NB4 (cell line): ENCODE data around the gene CACNA1F.
A peak's percentile ranks its signal among the peaks of the same experiment; 100 is the strongest.

ENCODE experiments used
- DNase-seq: peaks from one replicate; pipeline ENCODE4 v3.0.0; 2010; ENCODE audit warnings: low read depth
- H3K4me3 ChIP-seq: one replicate; pipeline ENCODE4 v1.5.1; 2011; ENCODE audit warnings: mild to moderate bottlenecking, low read depth, low read length, moderate library complexity
- MYC ChIP-seq: IDR thresholded peaks from 2 replicates; pipeline ENCODE4 v1.6.1; 2011; ENCODE audit warnings: low read depth, low read length
- POLR2A ChIP-seq: IDR thresholded peaks from 2 replicates; pipeline ENCODE4 v1.6.1; 2011; ENCODE audit warnings: mild to moderate bottlenecking; ENCODE audit not compliant: insufficient read length; ENCODE audit errors: extremely low read depth
- TF ChIP-seq, protein P1 (sequence below): IDR thresholded peaks from one replicate; pipeline ENCODE4 v1.5.1; 2012; ENCODE audit warnings: low read depth, low read length
- TF ChIP-seq, protein P2 (sequence below): IDR thresholded peaks from 2 replicates; pipeline ENCODE4 v1.6.1; 2011; ENCODE audit warnings: low read depth, low read length

The CACNA1F gene

DNA sequence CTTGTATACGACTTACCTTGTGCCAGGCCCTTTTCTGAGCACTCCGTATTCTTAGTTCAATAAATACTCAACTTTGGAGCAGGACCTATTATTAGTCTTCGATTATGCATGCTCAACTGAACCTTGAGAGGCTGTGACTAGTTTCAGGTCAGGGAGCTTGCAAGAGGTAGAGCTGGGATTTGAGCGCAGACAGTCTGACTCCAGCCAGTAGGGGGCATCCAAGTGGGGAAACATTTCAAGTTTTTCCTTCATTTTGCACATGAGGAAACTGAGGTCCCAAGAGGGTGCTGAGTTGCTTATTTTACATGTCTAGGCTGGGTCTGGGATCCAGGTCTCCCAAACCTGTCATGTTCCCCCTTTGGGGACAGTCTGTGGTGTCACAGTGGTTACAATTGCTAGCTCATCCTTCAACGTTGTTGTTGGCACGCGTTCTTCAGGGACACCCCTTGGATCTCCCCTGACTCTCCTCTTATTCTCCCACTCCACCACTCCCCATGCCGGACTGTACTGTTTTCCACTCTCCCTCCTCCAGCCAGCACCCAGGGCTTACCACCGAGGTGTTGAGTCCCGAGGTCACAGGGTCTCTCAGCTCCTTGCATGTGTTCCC is 40.3 kb downstream of the CACNA1F start:
- TF ChIP-seq, protein P1, sequence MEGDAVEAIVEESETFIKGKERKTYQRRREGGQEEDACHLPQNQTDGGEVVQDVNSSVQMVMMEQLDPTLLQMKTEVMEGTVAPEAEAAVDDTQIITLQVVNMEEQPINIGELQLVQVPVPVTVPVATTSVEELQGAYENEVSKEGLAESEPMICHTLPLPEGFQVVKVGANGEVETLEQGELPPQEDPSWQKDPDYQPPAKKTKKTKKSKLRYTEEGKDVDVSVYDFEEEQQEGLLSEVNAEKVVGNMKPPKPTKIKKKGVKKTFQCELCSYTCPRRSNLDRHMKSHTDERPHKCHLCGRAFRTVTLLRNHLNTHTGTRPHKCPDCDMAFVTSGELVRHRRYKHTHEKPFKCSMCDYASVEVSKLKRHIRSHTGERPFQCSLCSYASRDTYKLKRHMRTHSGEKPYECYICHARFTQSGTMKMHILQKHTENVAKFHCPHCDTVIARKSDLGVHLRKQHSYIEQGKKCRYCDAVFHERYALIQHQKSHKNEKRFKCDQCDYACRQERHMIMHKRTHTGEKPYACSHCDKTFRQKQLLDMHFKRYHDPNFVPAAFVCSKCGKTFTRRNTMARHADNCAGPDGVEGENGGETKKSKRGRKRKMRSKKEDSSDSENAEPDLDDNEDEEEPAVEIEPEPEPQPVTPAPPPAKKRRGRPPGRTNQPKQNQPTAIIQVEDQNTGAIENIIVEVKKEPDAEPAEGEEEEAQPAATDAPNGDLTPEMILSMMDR: peak; percentile 74
- TF ChIP-seq, protein P2, sequence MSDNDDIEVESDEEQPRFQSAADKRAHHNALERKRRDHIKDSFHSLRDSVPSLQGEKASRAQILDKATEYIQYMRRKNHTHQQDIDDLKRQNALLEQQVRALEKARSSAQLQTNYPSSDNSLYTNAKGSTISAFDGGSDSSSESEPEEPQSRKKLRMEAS: no peak
- DNase-seq: peak; percentile 73
- no peak overlapping the region for H3K4me3 ChIP-seq

DNA sequence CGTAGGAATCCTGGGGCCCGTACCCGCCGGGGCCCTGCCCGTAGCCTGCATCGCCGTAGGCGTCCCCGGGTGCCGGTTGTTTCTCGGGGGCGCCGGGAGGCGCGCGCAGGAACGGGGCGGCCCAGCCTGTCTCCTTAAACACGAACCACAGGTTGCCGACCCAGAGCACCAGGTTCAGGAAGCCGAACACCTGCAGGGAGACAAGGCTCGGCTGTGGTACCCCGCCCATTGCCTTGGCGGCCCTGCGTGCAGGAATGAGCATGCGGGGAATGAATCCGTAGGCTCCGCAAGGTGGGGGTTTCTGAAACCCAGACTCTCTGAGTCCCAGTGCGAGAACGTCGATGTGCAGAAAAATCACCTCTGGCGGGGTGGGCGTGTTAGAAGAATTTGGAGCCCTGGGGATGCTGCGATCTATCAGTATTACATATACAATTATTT is 41.5 kb downstream of the CACNA1F start:
- peak overlapping the region; percentile 78 for H3K4me3 ChIP-seq
- TF ChIP-seq, protein P2: no peak
- TF ChIP-seq MYC: no peak
- TF ChIP-seq POLR2A: no peak
- TF ChIP-seq, protein P1: no peak
- DNase-seq: peak; percentile 43

DNA sequence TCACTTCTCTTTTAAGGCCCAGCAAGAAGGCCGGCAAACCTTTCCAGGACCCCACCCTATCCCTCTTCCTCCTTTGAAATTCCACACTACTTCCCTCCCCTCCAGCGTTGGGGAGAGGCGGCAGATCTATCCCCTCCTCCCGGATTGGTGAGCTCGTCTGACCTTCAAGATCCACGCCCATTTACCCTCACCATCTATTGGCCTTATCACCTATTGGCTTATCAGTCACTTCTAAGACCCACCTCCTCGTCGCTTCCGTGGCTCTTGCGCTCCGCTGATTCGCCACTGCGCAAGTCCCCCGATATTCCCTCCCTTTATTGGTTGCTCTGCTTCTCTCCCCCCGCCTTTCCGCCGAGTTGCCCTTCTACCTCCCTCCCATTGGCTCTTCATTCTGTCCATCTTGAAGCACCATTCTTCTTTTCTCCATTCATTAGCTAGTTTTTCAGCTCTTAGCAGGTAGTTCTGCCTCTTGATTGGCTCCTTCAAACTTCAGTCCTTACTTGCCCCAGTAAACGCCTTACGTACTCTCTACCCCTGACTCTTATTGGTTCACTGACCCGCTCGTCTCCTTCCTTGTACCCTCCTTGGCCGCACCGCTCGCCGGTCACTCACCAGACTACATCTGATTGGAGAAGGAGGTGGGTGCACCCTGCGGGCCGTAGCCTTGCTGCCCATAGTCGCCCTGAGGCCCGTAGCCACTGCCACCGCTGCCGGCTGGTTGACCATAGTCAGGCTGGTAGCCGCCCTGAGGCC is 42.1 kb downstream of the CACNA1F start:
- H3K4me3 ChIP-seq: peak overlapping the region; percentile 78
- TF ChIP-seq POLR2A: peak; percentile 90
- TF ChIP-seq, protein P1: no peak
- DNase-seq: peak; percentile 99

DNA sequence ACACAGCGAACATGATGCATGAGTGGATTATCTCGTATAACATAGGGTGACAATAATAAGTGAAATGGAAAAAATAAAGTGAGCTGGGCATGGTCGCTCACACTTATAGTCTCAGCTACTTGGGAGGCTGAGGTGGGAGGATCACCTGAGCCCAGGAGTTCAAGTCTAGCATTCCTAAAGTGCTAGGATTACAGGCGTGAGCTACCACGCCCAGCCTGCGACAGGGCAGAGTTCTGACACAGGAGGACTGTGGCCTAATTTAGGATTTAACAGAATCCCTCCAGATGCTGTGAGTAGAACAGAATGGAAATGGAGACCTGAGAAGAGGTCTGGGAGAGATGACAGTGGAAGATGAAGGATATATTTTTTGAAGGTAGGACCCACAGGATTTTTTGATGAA is 43.5 kb downstream of the CACNA1F start:
- TF ChIP-seq, protein P1: no peak
- TF ChIP-seq POLR2A: no peak
- TF ChIP-seq, protein P2: no peak
- TF ChIP-seq MYC: no peak
- no peak overlapping the region for H3K4me3 ChIP-seq
- no peak for DNase-seq

DNA sequence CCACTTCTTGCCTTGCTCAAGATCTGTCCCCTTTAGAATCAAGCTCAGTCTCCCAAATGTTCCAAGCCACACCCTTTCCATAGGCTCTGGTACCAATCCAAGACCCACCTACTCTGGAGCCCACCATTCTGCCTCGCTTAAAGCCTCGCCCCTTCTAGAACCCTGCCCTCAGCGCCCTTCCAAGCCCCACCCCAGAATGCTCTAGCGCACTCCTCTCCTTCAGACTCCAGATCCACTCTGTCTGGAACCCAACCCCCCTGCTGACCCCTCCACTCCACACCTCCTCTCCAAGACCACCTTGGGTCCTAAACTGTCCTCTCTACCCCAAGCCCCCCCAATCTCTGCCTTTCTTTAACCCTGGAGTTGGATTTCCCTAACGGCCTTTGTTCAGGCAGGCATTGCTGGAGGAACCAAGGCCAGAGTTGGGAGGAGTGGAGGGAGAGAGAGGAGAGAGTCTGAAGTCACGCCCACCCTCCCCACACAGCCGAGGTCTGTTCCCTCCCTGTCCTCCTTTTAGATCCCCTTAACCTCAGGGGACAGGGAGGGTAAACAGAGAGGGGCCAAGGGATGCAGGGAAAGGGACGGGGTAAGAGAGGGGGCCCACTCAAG is 44.6 kb downstream of the CACNA1F start:
- no peak overlapping the region for H3K4me3 ChIP-seq
- TF ChIP-seq MYC: no peak
- TF ChIP-seq, protein P1: no peak
- DNase-seq: no peak

DNA sequence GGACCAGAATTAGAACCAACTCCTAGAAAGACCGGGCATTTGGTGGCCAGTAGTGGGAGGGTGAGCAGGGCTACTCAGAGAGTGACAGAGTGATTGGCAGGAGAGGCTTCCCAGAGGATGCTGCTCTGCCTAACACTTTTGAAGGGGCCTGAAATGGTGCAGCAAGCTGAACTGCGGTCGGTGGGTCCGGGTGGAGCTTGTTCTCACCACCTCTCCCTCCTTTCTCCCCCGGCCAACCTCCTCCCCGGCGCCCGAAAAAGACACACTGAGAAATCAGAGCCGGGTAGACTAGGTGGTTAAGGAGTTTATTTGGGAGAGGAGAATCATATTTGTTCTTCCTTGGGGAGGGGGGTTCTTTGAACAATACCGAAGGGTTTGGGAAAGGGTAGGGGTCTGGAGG is 45.6 kb downstream of the CACNA1F start:
- no peak overlapping the region for H3K4me3 ChIP-seq
- TF ChIP-seq, protein P1: no peak
- TF ChIP-seq MYC: no peak
- TF ChIP-seq, protein P2: no peak
- no peak for TF ChIP-seq POLR2A
- DNase-seq: no peak
